ENCODE results near the gene SLC13A3. TPM values are rescaled to one million over a fixed set of nuclear protein-coding genes. Genes with fewer than 3 reads are reported as not detected.

Gene SLC13A3
- total RNA-seq, 1 experiment from 2014 or later = 1.3 TPM

DNA sequence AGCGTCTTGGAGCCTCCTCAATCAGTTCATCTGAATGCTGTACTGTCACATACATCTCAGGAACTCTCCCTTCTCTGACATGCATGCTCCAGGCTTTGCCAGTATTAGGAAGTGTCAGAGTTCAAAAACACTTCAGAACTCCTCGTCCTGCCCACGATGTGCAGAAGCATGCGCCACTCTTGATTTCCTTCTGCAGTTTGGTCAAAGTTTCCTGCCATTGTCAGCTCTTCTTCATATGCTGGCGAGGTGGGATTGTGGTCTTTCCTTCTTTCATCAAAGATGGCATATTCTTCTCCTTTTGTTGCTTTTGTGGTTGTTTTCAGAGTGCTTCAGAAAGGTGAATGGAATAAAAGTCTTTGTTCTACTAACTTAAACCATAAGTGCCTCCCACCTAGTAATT, 21.0 kb downstream of the SLC13A3 start:
- CTCF ChIA-PET = no interaction called here

DNA sequence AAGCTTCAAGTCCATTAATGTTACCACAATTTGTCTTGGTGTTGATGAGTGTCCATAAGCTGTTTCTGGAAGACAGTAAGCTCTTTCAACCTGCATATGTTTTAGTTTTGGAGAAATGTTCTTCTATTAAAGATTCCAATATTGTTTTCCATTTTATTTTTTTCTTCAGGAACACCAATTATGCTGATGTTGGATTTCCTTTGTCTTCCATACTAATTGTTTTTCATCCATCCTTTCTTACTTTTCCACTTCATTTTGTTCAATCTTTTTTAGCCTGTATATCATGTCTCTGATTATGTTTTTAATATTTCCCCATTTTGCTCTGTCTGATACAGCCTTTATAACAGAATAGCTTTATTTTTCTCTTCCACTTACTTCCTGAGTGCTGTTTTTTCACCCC, 21.9 kb downstream of the SLC13A3 start:
- POLR2A ChIA-PET (ENCODE audit: low non-redundant PET) = no interaction called here
- CTCF ChIA-PET = no interaction called here
- no peak overlapping the region for H3K4me3 ChIP-seq (ENCODE audit: low read depth, low read length, poor library complexity, severe bottlenecking)
- intact Hi-C loops (cut with micrococcal nuclease; ENCODE audit: unreplicated experiment) = no loop called here
- no peak for DNase-seq (ENCODE audit: low spot score)
- H3K9me3 ChIP-seq (ENCODE audit: low read depth, low read length, poor library complexity, severe bottlenecking) = no peaks in the 10 kb centered on the region
- H3K27me3 ChIP-seq (replicated peaks; ENCODE audit: insufficient read depth, low read depth, low read length, poor library complexity) = peaks cover 3% of the 10 kb centered on the region
- H3K4me1 ChIP-seq (ENCODE audit: insufficient read depth, low read length, poor library complexity, severe bottlenecking) = no peaks in the 10 kb centered on the region
- no peak overlapping the region for H3K27ac ChIP-seq (ENCODE audit: low read depth, low read length, poor library complexity, severe bottlenecking)
- no TSS peak for BruUV-seq (replicated peaks)
- TF ChIP-seq, protein P1, sequence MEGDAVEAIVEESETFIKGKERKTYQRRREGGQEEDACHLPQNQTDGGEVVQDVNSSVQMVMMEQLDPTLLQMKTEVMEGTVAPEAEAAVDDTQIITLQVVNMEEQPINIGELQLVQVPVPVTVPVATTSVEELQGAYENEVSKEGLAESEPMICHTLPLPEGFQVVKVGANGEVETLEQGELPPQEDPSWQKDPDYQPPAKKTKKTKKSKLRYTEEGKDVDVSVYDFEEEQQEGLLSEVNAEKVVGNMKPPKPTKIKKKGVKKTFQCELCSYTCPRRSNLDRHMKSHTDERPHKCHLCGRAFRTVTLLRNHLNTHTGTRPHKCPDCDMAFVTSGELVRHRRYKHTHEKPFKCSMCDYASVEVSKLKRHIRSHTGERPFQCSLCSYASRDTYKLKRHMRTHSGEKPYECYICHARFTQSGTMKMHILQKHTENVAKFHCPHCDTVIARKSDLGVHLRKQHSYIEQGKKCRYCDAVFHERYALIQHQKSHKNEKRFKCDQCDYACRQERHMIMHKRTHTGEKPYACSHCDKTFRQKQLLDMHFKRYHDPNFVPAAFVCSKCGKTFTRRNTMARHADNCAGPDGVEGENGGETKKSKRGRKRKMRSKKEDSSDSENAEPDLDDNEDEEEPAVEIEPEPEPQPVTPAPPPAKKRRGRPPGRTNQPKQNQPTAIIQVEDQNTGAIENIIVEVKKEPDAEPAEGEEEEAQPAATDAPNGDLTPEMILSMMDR (conservative IDR thresholded peaks at IDR 0.05; ENCODE audit: low read depth, low read length) = no peak
- TF ChIP-seq EZH2 (IDR thresholded peaks at IDR 0.05; ENCODE audit: borderline replicate concordance, low read depth, low read length, poor library complexity, severe bottlenecking) = no peak
- no peaks in the 10 kb centered on the region for H3K36me3 ChIP-seq (ENCODE audit: insufficient read depth, low read length, poor library complexity, severe bottlenecking)

More for the DNA sequence above, 21.0 kb downstream of the SLC13A3 start:
- Histone ChIP-seq H3K4me1 (ENCODE audit: insufficient read depth, low read length, poor library complexity, severe bottlenecking) (no peaks in the 10 kb centered on the region), H3K27ac (ENCODE audit: low read depth, low read length, poor library complexity, severe bottlenecking) (no peak overlapping the region), H3K36me3 (ENCODE audit: insufficient read depth, low read length, poor library complexity, severe bottlenecking) (no peaks in the 10 kb centered on the region), H3K9me3 (ENCODE audit: low read depth, low read length, poor library complexity, severe bottlenecking) (no peaks in the 10 kb centered on the region), H3K27me3 (replicated peaks; ENCODE audit: insufficient read depth, low read depth, low read length, poor library complexity) (peaks cover 3% of the 10 kb centered on the region), H3K4me3 (ENCODE audit: low read depth, low read length, poor library complexity, severe bottlenecking) (no peak overlapping the region)
- no peak for DNase-seq (ENCODE audit: low spot score)
- POLR2A ChIA-PET (ENCODE audit: low non-redundant PET) = no interaction called here
- TF ChIP-seq EZH2 (IDR thresholded peaks at IDR 0.05; ENCODE audit: borderline replicate concordance, low read depth, low read length, poor library complexity, severe bottlenecking) = no peak
- TF ChIP-seq, protein P1 (conservative IDR thresholded peaks at IDR 0.05; ENCODE audit: low read depth, low read length) = no peak
- BruUV-seq (replicated peaks) = no TSS peak
- intact Hi-C loops (cut with micrococcal nuclease; ENCODE audit: unreplicated experiment) = no loop called here

DNA sequence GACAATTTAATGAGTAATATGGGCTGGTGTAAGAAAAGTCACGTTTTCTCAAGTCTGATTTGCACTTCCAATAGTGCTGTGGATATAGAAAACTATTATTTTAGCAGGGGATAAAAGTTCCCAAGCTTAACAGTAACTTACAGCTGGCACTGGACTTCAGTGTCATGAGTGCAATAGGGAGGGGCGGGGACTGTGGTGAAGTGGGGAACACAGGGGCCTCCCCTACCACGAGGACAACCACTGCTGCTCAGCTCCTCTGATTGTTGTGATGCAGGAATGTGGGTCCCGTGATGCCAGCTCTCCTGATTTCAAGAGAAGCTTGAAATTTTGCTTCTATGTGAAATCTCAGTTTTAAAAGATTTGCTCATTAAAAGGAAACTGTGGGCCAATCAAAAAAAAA, 24.0 kb downstream of the SLC13A3 start:
- TF ChIP-seq, protein P1 (conservative IDR thresholded peaks at IDR 0.05; ENCODE audit: low read depth, low read length) = no peak
- no peak for TF ChIP-seq EZH2 (IDR thresholded peaks at IDR 0.05; ENCODE audit: borderline replicate concordance, low read depth, low read length, poor library complexity, severe bottlenecking)
- Histone ChIP-seq H3K36me3 (ENCODE audit: insufficient read depth, low read length, poor library complexity, severe bottlenecking) (no peaks in the 10 kb centered on the region), H3K27ac (ENCODE audit: low read depth, low read length, poor library complexity, severe bottlenecking) (no peak overlapping the region), H3K4me3 (ENCODE audit: low read depth, low read length, poor library complexity, severe bottlenecking) (no peak overlapping the region), H3K27me3 (replicated peaks; ENCODE audit: insufficient read depth, low read depth, low read length, poor library complexity) (peaks cover 3% of the 10 kb centered on the region), H3K9me3 (ENCODE audit: low read depth, low read length, poor library complexity, severe bottlenecking) (no peaks in the 10 kb centered on the region), H3K4me1 (ENCODE audit: insufficient read depth, low read length, poor library complexity, severe bottlenecking) (no peaks in the 10 kb centered on the region)
- no TSS peak for BruUV-seq (replicated peaks)
- CTCF ChIA-PET = no interaction called here
- no peak for DNase-seq (ENCODE audit: low spot score)
- intact Hi-C loops (cut with micrococcal nuclease; ENCODE audit: unreplicated experiment) = no loop called here
- POLR2A ChIA-PET (ENCODE audit: low non-redundant PET) = no interaction called here
